GM12878 (cell line): ENCODE data around the gene PCCA. TPM values are rescaled to one million over a fixed set of nuclear protein-coding genes. Genes with fewer than 3 reads are reported as not detected.
"Not testable (repeated sequence)": the region's sequence is repeated elsewhere in the genome, so short reads cannot be mapped to it uniquely, and the experiment has no call there.

Source experiments
- ATAC-seq: fragments of 200-7000 bp; cut with Tn5 transposase; 3 replicates; pipeline ENCODE4 v1.9.1; 2020; ENCODE audit warnings: mild to moderate bottlenecking, moderate library complexity
- BruUV-seq: library from RNA; stranded (reverse); fragments of 400-500 nt; replicated peaks from 2 replicates; lab custom pipeline; 2021; lab: Mats Ljungman, UMichigan
- CTCF ChIA-PET: fragments of 300-600 bp; sonication (Branson Sonifier 250); formaldehyde crosslinking; extraction: SDS; loops from one replicate; lab custom pipeline; 2021; ENCODE audit warnings: inconsistent platforms; lab: Yijun Ruan, JAX
- POLR2A ChIA-PET: fragments of 350-600 bp; formaldehyde crosslinking; extraction: SDS; loops from one replicate; lab custom pipeline; 2021; ENCODE audit warnings: inconsistent platforms; lab: Charles Lee
- RAD21 ChIA-PET: fragments of 300-600 bp; sonication (Branson Sonifier 250); formaldehyde crosslinking; loops from one replicate; lab custom pipeline; 2023; ENCODE audit warnings: antibody characterized with exemption; ENCODE audit not compliant: unreplicated experiment; lab: Charles Lee
- SMC1A ChIA-PET: fragments of 300-600 bp; sonication (Branson Sonifier 250); formaldehyde crosslinking; loops from one replicate; lab custom pipeline; 2023; ENCODE audit not compliant: unreplicated experiment, uncharacterized antibody; lab: Charles Lee
- DNase-seq: peaks from one replicate; pipeline ENCODE4 v3.0.0-alpha.2; 2011; ENCODE audit warnings: low read depth, low spot score
- FAIRE-seq: peaks from 3 replicates; lab custom pipeline; 2011; peaks lifted over from hg19 to GRCh38; lab: Jason Lieb, UNC
- H2AFZ ChIP-seq: 2 replicates; pipeline ENCODE4 v1.6.0; 2011; ENCODE audit warnings: low read depth, low read length, control low read depth; ENCODE audit not compliant: control insufficient read depth
- H3K27ac ChIP-seq: 2 replicates; pipeline ENCODE4 v1.5.1; 2011; ENCODE audit warnings: control low read depth; ENCODE audit not compliant: control insufficient read depth, insufficient read depth
- H3K27me3 ChIP-seq, 2 experiments: replicated peaks in 1 of 2; 2 replicates each; pipeline versions ENCODE4 v1.6.0 to v1.6.1; 2011; ENCODE audit warnings: low read length in 1 of 2; ENCODE audit not compliant: control insufficient read depth in 2 of 2, insufficient read depth in 2 of 2
- H3K36me3 ChIP-seq, 2 experiments: 2 replicates each; pipeline ENCODE4 v1.5.1; 2011; ENCODE audit warnings: low read length in 1 of 2; ENCODE audit not compliant: control insufficient read depth in 2 of 2, insufficient read depth in 2 of 2
- H3K4me1 ChIP-seq: 2 replicates; pipeline ENCODE4 v1.6.1; 2011; ENCODE audit warnings: mild to moderate bottlenecking, low read length, moderate library complexity, mixed read lengths; ENCODE audit not compliant: control insufficient read depth, insufficient read depth
- H3K4me2 ChIP-seq: 2 replicates; pipeline ENCODE4 v1.6.0; 2011; ENCODE audit warnings: control low read depth; ENCODE audit not compliant: control insufficient read depth, insufficient read depth
- H3K4me3 ChIP-seq: fragments of 200-600 bp; sonication (generic); 2 replicates; pipeline ENCODE4 v1.5.1; 2016
- H3K79me2 ChIP-seq: 2 replicates; pipeline ENCODE4 v1.6.0; 2011; ENCODE audit warnings: low read length; ENCODE audit not compliant: control insufficient read depth, insufficient read depth
- H3K9ac ChIP-seq: 2 replicates; pipeline ENCODE4 v1.8.0; 2011; ENCODE audit warnings: low read length, control low read depth, mixed read lengths; ENCODE audit not compliant: control insufficient read depth, insufficient read depth
- H3K9me3 ChIP-seq: replicated peaks from 3 replicates; pipeline ENCODE4 v1.5.1; 2011; ENCODE audit warnings: mild to moderate bottlenecking, low read length; ENCODE audit not compliant: control insufficient read depth, insufficient read depth
- H4K20me1 ChIP-seq: 2 replicates; pipeline ENCODE4 v1.6.0; 2011; ENCODE audit not compliant: control insufficient read depth, insufficient read depth
- WGBS: methylation state at CpG from one replicate; pipeline ENCODE4 v1.1.6; 2016; ENCODE audit warnings: low lambda C conversion rate; ENCODE audit not compliant: insufficient replicate concordance, insufficient coverage; ENCODE audit errors: missing lambda C conversion rate; 5-methylcytosine and 5-hydroxymethylcytosine counted together
- in situ Hi-C: fragments of 300-500 bp; cut with MboI; formaldehyde crosslinking; loops from 9 replicates; pipeline ENCODE4 v1.14.3; 2018; ENCODE audit warnings: mixed read lengths
- intact Hi-C: fragments of 100-400 bp; cut with micrococcal nuclease; formaldehyde crosslinking; loops from one replicate; pipeline ENCODE4 v1.14.2; 2022; ENCODE audit not compliant: unreplicated experiment
- polyA plus RNA-seq, 11 experiments: library from polyadenylated mRNA; depleted of rRNA in 4 of 11; unstranded in 6 of 11; stranded (reverse) in 5 of 11; fragments of >200 nt; fragmentation: Nextera tagmentation in 4 of 11; fragmentation: Illumina TruSeq in 1 of 11; extraction: Ambion mirVana in 4 of 11; extraction: Trizol in 1 of 11; gene quantifications; 1 replicate in 1 of 11; 2 replicates in 10 of 11; pipeline versions ENCODE4 v1.2.1 to v1.2.3, GENCODE V29; 2011 to 2016; ENCODE audit warnings: inconsistent platforms in 2 of 11, missing spikeins in 2 of 11, low read depth in 1 of 11
- small RNA-seq: library from RNA; depleted of rRNA; stranded (forward); fragments of <200 nt; gene quantifications from one replicate; pipeline ENCODE3, GENCODE V24; 2014
- total RNA-seq, 4 experiments: library from RNA; depleted of rRNA in 3 of 4; stranded (reverse); fragments of >200 nt in 3 of 4; fragmentation: Illumina TruSeq in 1 of 4; extraction: Trizol in 1 of 4; gene quantifications; 2 replicates each; pipeline versions ENCODE4 v1.2.1 to v1.2.3, GENCODE V29; 2013 to 2021

The PCCA gene
- total and polyA plus RNA-seq, 10 of the 15 experiments (the other 5 are each of a cell fraction or from before 2014, with no cell fraction given) = 5.9 to 18.2 (median 12.4) TPM

GRCh38 chr13:100577239-100577638 lies 488.3 kb downstream of the PCCA start:
- intact Hi-C loops, POLR2A ChIA-PET, H2AFZ ChIP-seq, H3K27me3 ChIP-seq, DNase-seq, FAIRE-seq, RAD21 ChIA-PET, H3K4me3 ChIP-seq, H3K27ac ChIP-seq, H3K4me2 ChIP-seq, SMC1A ChIA-PET, H3K9ac ChIP-seq, H3K79me2 ChIP-seq, BruUV-seq, H3K9me3 ChIP-seq, H3K36me3 ChIP-seq, H4K20me1 ChIP-seq, ATAC-seq, H3K4me1 ChIP-seq: not testable (repeated sequence)
- 93% methylated on average over 4 of the region's 4 CpGs for WGBS
- CTCF ChIA-PET = interaction anchor here (1.0 kb wide), 1 partner anchor 9 kb away, joined by 3 read pairs; no protein-coding TSS in a partner anchor
- in situ Hi-C loops = loop anchor here (10.0 kb wide), 1 partner anchor 548 kb away; no protein-coding TSS in a partner anchor

Small RNA genes within 50 kb of the gene (small RNA-seq; reads per million reads assigned to genes)
- not detected for gene AL356575.1

Other genes with a start within 250 kb of the PCCA start
- gene ZIC5, start 117.3 kb upstream of the PCCA start, total RNA-seq (2014; rRNA removed) = not detected in 2 replicates
- not detected in 2 replicates for gene ZIC5, start 117.3 kb upstream of the PCCA start, total RNA-seq (2014; rRNA removed; fragmentation: Illumina TruSeq; extraction: Trizol)
- gene ZIC5, start 117.3 kb upstream of the PCCA start, total RNA-seq (2021) = not detected in 2 replicates
- not detected in 2 replicates for gene ZIC5, start 117.3 kb upstream of the PCCA start, polyA plus RNA-seq (2011; rRNA removed)
- not detected in 2 replicates for gene ZIC5, start 117.3 kb upstream of the PCCA start, polyA plus RNA-seq (2014; fragmentation: Illumina TruSeq; extraction: Trizol)
- gene ZIC5, start 117.3 kb upstream of the PCCA start, polyA plus RNA-seq (2014; fragmentation: Nextera tagmentation; extraction: Ambion mirVana) = not detected
- not detected in 2 replicates for gene ZIC5, start 117.3 kb upstream of the PCCA start, polyA plus RNA-seq (2014; rRNA removed)
- gene ZIC5, start 117.3 kb upstream of the PCCA start, polyA plus RNA-seq (2016; fragmentation: Nextera tagmentation; extraction: Ambion mirVana) = not detected
- not detected in 2 replicates for gene ZIC2, start 107.3 kb upstream of the PCCA start, total RNA-seq (2014; rRNA removed)
- gene ZIC2, start 107.3 kb upstream of the PCCA start, total RNA-seq (2014; rRNA removed; fragmentation: Illumina TruSeq; extraction: Trizol) = not detected in 2 replicates
- gene ZIC2, start 107.3 kb upstream of the PCCA start, total RNA-seq (2021) = not detected in 2 replicates
- gene ZIC2, start 107.3 kb upstream of the PCCA start, polyA plus RNA-seq (2011; rRNA removed) = not detected in 2 replicates
- not detected in 2 replicates for gene ZIC2, start 107.3 kb upstream of the PCCA start, polyA plus RNA-seq (2014; fragmentation: Illumina TruSeq; extraction: Trizol)
- gene ZIC2, start 107.3 kb upstream of the PCCA start, polyA plus RNA-seq (2014; fragmentation: Nextera tagmentation; extraction: Ambion mirVana) = not detected
- not detected in 2 replicates for gene ZIC2, start 107.3 kb upstream of the PCCA start, polyA plus RNA-seq (2014; rRNA removed)
- under 1 TPM; 0.05 TPM for gene ZIC2, start 107.3 kb upstream of the PCCA start, polyA plus RNA-seq (2016; fragmentation: Nextera tagmentation; extraction: Ambion mirVana)